ENCODE measurements around the gene EEF1AKMT2. TPM values are rescaled to one million over a fixed set of nuclear protein-coding genes. Genes with fewer than 3 reads are reported as not detected.

Gene EEF1AKMT2
- total RNA-seq, 1 donor from 2014 or later: 22.0 TPM

DNA sequence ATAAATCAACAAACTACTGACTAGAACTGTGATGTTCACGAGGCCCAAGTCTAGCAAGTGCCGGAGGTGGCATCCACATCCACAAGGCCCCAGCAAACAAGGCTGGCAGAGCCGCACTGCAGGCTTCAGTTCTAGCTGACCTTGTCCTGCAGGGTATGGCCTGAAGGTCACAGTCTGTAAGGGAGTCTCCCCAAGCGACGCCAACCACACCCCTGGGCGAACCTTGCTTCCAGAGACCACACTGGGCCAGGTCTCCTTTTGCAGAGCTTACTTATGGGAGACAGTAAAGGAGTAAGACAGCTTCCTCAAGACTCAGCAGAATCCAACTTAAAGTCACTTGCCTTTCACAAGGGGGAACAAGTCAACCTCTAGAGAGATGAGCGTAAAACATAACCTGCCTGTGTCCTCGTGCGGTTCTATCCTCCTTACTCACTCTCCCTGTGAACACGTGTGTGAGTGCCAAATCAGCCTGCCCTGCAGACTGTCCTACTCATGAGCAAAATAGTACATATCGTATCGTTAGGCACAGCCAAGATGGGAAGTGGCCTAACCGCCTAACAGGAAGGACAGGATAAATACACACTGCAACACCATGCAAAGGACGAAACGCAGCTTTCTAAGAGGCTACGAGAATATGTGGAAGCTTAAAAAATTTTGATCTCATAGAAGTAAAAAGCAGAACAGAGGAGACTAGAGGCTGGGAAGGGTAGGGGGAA lies 70.2 kb downstream of the EEF1AKMT2 start:
- TF ChIP-seq, protein P1, sequence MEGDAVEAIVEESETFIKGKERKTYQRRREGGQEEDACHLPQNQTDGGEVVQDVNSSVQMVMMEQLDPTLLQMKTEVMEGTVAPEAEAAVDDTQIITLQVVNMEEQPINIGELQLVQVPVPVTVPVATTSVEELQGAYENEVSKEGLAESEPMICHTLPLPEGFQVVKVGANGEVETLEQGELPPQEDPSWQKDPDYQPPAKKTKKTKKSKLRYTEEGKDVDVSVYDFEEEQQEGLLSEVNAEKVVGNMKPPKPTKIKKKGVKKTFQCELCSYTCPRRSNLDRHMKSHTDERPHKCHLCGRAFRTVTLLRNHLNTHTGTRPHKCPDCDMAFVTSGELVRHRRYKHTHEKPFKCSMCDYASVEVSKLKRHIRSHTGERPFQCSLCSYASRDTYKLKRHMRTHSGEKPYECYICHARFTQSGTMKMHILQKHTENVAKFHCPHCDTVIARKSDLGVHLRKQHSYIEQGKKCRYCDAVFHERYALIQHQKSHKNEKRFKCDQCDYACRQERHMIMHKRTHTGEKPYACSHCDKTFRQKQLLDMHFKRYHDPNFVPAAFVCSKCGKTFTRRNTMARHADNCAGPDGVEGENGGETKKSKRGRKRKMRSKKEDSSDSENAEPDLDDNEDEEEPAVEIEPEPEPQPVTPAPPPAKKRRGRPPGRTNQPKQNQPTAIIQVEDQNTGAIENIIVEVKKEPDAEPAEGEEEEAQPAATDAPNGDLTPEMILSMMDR (IDR thresholded peaks at IDR 0.05): no peak
- H3K4me1 Mint-ChIP-seq (ENCODE audit: unreplicated experiment): peaks cover 9% of the 10 kb centered on the region
- no peaks in the 10 kb centered on the region for H3K9me3 Mint-ChIP-seq (ENCODE audit: unreplicated experiment)
- H3K4me3 Mint-ChIP-seq (ENCODE audit: unreplicated experiment): no peak overlapping the region
- no peak overlapping the region for H3K27ac Mint-ChIP-seq (ENCODE audit: unreplicated experiment)
- H3K27me3 Mint-ChIP-seq (ENCODE audit: unreplicated experiment): no peaks in the 10 kb centered on the region
- H3K36me3 Mint-ChIP-seq (ENCODE audit: unreplicated experiment): peaks cover 3% of the 10 kb centered on the region
- DNase-seq (ENCODE audit: extremely low spot score, unreplicated experiment): no peak

DNA sequence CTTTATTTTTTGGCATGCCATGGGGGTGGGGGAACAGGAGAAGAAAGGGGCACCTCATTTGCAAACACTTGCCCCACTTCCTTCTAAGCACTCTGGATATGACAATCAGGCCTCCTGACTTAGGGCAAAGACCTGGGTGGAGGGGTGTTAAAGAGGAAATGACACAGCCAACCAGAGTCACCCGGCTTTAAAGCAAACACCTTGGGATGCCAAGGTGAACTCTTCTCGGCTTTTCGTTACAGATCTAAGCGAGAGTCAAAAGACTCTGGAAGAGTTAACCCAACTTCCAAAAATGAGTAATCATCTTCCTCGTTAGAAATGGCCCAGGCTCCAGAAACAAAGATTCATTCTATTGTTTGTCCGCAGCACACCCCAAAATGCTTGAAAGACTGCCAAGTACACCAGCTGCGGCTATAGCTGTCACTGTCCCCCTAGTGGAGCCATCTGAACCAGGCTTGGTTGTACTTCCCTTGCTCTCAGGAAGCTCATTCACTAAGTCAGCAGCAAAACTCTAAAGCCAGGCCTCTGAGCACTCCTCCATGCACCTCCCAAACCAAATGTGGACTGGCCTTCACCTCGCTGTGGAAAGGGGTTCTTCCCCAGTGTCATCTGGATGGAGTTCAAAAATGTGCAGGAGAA lies 72.4 kb downstream of the EEF1AKMT2 start:
- no peak overlapping the region for H3K27ac Mint-ChIP-seq (ENCODE audit: unreplicated experiment)
- TF ChIP-seq, protein P1 (IDR thresholded peaks at IDR 0.05): peak; percentile 14
- peaks cover 3% of the 10 kb centered on the region for H3K36me3 Mint-ChIP-seq (ENCODE audit: unreplicated experiment)
- H3K27me3 Mint-ChIP-seq (ENCODE audit: unreplicated experiment): no peaks in the 10 kb centered on the region
- H3K4me1 Mint-ChIP-seq (ENCODE audit: unreplicated experiment): peaks cover 5% of the 10 kb centered on the region
- no peaks in the 10 kb centered on the region for H3K9me3 Mint-ChIP-seq (ENCODE audit: unreplicated experiment)
- DNase-seq (ENCODE audit: extremely low spot score, unreplicated experiment): no peak
- H3K4me3 Mint-ChIP-seq (ENCODE audit: unreplicated experiment): no peak overlapping the region

DNA sequence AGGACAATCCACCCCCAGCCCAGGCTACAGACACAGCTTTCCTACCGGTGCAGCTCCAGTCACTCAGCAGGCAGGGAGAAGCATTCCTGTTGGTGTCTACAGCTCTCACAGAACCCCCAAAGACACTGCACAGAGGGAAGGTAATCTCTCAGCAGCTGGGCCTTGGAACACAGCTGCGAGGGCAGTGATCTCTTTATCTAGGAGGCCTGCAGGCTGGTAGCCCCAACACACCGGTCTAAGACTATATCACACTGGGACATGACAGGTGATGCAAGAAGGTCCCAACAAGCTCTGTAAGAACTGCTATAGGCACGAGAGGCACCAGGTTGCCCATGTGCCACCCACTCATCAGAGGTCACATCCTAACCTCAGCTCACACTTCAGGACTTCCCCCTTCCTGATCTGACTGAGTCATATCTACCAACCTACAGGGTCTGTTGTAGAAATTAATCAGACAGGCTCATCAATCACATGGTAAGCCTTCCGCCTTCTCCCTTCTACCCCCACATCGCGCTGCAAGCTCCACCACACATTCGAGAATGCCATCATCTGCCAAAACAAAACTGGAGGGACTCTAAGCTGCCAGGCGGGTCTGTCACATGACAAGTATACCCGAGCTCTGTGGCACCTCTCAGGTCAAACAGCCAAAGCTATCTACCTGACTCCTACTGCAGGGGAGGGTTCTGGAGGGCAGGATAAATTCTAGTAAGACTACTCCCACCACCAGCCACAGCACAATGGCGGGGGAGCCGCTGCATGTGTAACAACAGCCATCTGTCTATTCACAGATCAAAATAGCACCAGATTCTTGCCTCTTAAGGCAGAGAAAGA lies 73.6 kb downstream of the EEF1AKMT2 start:
- no peak overlapping the region for H3K4me3 Mint-ChIP-seq (ENCODE audit: unreplicated experiment)
- no peak overlapping the region for H3K27ac Mint-ChIP-seq (ENCODE audit: unreplicated experiment)
- TF ChIP-seq, protein P1 (IDR thresholded peaks at IDR 0.05): no peak

DNA sequence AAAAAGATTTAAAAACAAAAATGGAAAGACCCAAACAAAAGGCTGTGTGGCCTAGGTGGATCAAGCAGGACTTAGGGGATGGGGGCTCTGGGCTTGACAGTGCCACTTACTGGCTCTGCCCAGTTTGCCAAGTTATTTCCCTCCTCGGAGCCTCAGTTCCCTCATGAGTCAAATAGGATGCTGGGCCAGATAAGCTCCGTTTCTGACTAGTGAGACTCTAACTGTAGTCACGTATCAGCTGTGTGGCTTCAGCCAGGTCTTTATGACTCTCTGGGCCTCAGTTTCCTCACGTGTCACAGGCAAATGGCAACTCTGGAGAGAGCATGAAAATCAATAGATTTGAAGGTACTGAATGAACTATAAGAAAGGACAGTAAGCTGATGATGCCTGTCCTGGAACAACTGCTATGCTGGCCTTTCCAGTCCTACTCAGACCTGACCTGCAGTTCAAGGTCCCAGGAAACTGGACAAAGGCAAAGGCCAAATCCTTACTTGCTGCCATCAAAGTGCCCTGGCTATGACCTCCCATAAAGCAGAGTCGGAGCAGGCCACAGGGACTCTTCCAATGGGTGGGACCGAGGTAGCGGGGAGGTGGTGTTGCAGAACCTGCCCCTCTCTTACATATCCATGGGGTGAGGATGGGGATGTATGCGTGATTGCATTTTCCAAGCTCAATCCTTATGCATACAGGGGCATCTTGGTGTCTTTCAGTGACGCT lies 74.5 kb downstream of the EEF1AKMT2 start:
- TF ChIP-seq, protein P1 (IDR thresholded peaks at IDR 0.05): no peak
- H3K9me3 Mint-ChIP-seq (ENCODE audit: unreplicated experiment): no peaks in the 10 kb centered on the region
- DNase-seq (ENCODE audit: extremely low spot score, unreplicated experiment): no peak
- H3K27ac Mint-ChIP-seq (ENCODE audit: unreplicated experiment): no peak overlapping the region
- peaks cover 3% of the 10 kb centered on the region for H3K36me3 Mint-ChIP-seq (ENCODE audit: unreplicated experiment)
- no peaks in the 10 kb centered on the region for H3K27me3 Mint-ChIP-seq (ENCODE audit: unreplicated experiment)
- H3K4me1 Mint-ChIP-seq (ENCODE audit: unreplicated experiment): no peaks in the 10 kb centered on the region
- H3K4me3 Mint-ChIP-seq (ENCODE audit: unreplicated experiment): no peak overlapping the region

More for the DNA sequence above, 73.6 kb downstream of the EEF1AKMT2 start:
- no peak for DNase-seq (ENCODE audit: extremely low spot score, unreplicated experiment)
- H3K4me1 Mint-ChIP-seq (ENCODE audit: unreplicated experiment): peaks cover 2% of the 10 kb centered on the region
- peaks cover 3% of the 10 kb centered on the region for H3K36me3 Mint-ChIP-seq (ENCODE audit: unreplicated experiment)
- no peaks in the 10 kb centered on the region for H3K9me3 Mint-ChIP-seq (ENCODE audit: unreplicated experiment)
- no peaks in the 10 kb centered on the region for H3K27me3 Mint-ChIP-seq (ENCODE audit: unreplicated experiment)
